Activated T-cell treated with anti-CD3 and anti-CD28 coated beads, Interleukin-2, amount 50 U/mL, for 72 hours (primary cell): ENCODE measurements around the gene PON1. TPM values are rescaled to one million over a fixed set of nuclear protein-coding genes. Genes with fewer than 3 reads are reported as not detected.

Source experiments
- ATAC-seq, 2 donors: fragments of 150-1000 bp; cut with Tn5 transposase; replicated peaks in 1 of 2; 2 replicates each; pipeline ENCODE4 v1.10.0; 2021; ENCODE audit warnings: moderate library complexity in 2 of 2, mild to moderate bottlenecking in 1 of 2
- DNase-seq, 2 donors: peaks; one replicate each; pipeline ENCODE4 v3.0.0; 2021 to 2022; ENCODE audit warnings: mixed read lengths in 1 of 2
- H3K27ac Mint-ChIP-seq: one replicate; pipeline ENCODE4 v1.8.0; 2022; ENCODE audit warnings: mild to moderate bottlenecking, moderate library complexity, mixed read lengths
- H3K27me3 Mint-ChIP-seq: one replicate; pipeline ENCODE4 v1.8.0; 2022; ENCODE audit warnings: low read depth, mixed read lengths
- H3K36me3 Mint-ChIP-seq, 2 donors: one replicate each; pipeline ENCODE4 v1.8.0; 2022; ENCODE audit warnings: mixed read lengths in 2 of 2, mild to moderate bottlenecking in 1 of 2; ENCODE audit not compliant: insufficient read depth in 2 of 2
- H3K4me1 Mint-ChIP-seq: one replicate; pipeline ENCODE4 v1.8.0; 2022; ENCODE audit warnings: low read depth, mixed read lengths
- H3K4me3 Mint-ChIP-seq, 2 donors: one replicate each; pipeline ENCODE4 v1.8.0; 2022; ENCODE audit warnings: mild to moderate bottlenecking in 2 of 2, mixed read lengths in 2 of 2, moderate library complexity in 2 of 2
- H3K9me3 Mint-ChIP-seq, 2 donors: one replicate each; pipeline ENCODE4 v1.8.0; 2022; ENCODE audit warnings: mixed read lengths in 2 of 2
- total RNA-seq, 2 donors: library from RNA; stranded (reverse); gene quantifications; one replicate each; pipeline ENCODE4 v1.2.3, GENCODE V29; 2022

Gene PON1
- total RNA-seq, 2 donors from 2014 or later: 0.65 TPM; not detected in 1

- Mint-ChIP-seq H3K27ac (no peak overlapping the region), H3K4me3 (no peak overlapping the region), H3K27me3 (peaks cover 6% of the 10 kb centered on the region), H3K9me3 (no peaks in the 10 kb centered on the region), H3K36me3 (no peaks in the 10 kb centered on the region), H3K4me1 (peaks cover 9% of the 10 kb centered on the region)
- DNase-seq (no peak), ATAC-seq (no peak)
Observed at GRCh38 chr7:95267754-95268153, 56.6 kb downstream of the PON1 start.

- no peak for DNase-seq
- Mint-ChIP-seq H3K9me3 (no peaks in the 10 kb centered on the region), H3K27ac (no peak overlapping the region), H3K27me3 (peaks cover 6% of the 10 kb centered on the region), H3K4me1 (peaks cover 9% of the 10 kb centered on the region), H3K4me3 (no peak overlapping the region), H3K36me3 (no peaks in the 10 kb centered on the region)
- no peak for ATAC-seq
Observed at GRCh38 chr7:95265634-95266033, 58.7 kb downstream of the PON1 start.

GRCh38 chr7:95264363-95264891, 59.9 kb downstream of the PON1 start:
- Mint-ChIP-seq H3K27ac (no peak overlapping the region), H3K4me1 (peaks cover 4% of the 10 kb centered on the region), H3K4me3 (no peak overlapping the region), H3K9me3 (no peaks in the 10 kb centered on the region), H3K36me3 (no peaks in the 10 kb centered on the region), H3K27me3 (peaks cover 6% of the 10 kb centered on the region)
- no peak for DNase-seq
- no peak for ATAC-seq

- no peaks in the 10 kb centered on the region for H3K9me3 Mint-ChIP-seq
- H3K27ac Mint-ChIP-seq: no peak overlapping the region
Observed at GRCh38 chr7:95263785-95264362, 60.5 kb downstream of the PON1 start.

GRCh38 chr7:95262875-95263274, 61.5 kb downstream of the PON1 start:
- Mint-ChIP-seq H3K4me3 (no peak overlapping the region), H3K36me3 (no peaks in the 10 kb centered on the region), H3K27ac (no peak overlapping the region), H3K27me3 (peaks cover 6% of the 10 kb centered on the region), H3K9me3 (no peaks in the 10 kb centered on the region), H3K4me1 (no peaks in the 10 kb centered on the region)
- ATAC-seq (no peak), DNase-seq (no peak)

More at GRCh38 chr7:95263785-95264362, 60.5 kb downstream of the PON1 start:
- H3K36me3 Mint-ChIP-seq: no peaks in the 10 kb centered on the region
- peaks cover 6% of the 10 kb centered on the region for H3K27me3 Mint-ChIP-seq
- no peak for DNase-seq
- no peak for ATAC-seq
- H3K4me1 Mint-ChIP-seq: no peaks in the 10 kb centered on the region
- no peak overlapping the region for H3K4me3 Mint-ChIP-seq

- Mint-ChIP-seq H3K4me3 (no peak overlapping the region), H3K36me3 (no peaks in the 10 kb centered on the region), H3K27ac (no peak overlapping the region), H3K27me3 (peaks cover 6% of the 10 kb centered on the region), H3K9me3 (no peaks in the 10 kb centered on the region), H3K4me1 (no peaks in the 10 kb centered on the region)
- DNase-seq (no peak), ATAC-seq (no peak)
Observed at GRCh38 chr7:95261895-95262415, 62.4 kb downstream of the PON1 start.

- ATAC-seq (peak; percentile 52 to 93), DNase-seq (no peak)
- Mint-ChIP-seq H3K9me3 (no peaks in the 10 kb centered on the region), H3K27ac (no peak overlapping the region), H3K27me3 (peaks cover 20% of the 10 kb centered on the region), H3K4me3 (no peak overlapping the region), H3K36me3 (no peaks in the 10 kb centered on the region), H3K4me1 (peaks cover 5% of the 10 kb centered on the region)
Observed at GRCh38 chr7:95255691-95256090, 68.6 kb downstream of the PON1 start.

- Mint-ChIP-seq H3K4me3 (no peak overlapping the region), H3K27me3 (peaks cover 20% of the 10 kb centered on the region), H3K36me3 (no peaks in the 10 kb centered on the region), H3K27ac (no peak overlapping the region), H3K9me3 (no peaks in the 10 kb centered on the region), H3K4me1 (peaks cover 5% of the 10 kb centered on the region)
- no peak for DNase-seq
- no peak for ATAC-seq
Observed at GRCh38 chr7:95253986-95254385, 70.3 kb downstream of the PON1 start.

- no peak for ATAC-seq
- peaks cover 22% of the 10 kb centered on the region for H3K27me3 Mint-ChIP-seq
- no peaks in the 10 kb centered on the region for H3K36me3 Mint-ChIP-seq
- H3K9me3 Mint-ChIP-seq: no peaks in the 10 kb centered on the region
- H3K27ac Mint-ChIP-seq: no peak overlapping the region
- DNase-seq: no peak
- H3K4me3 Mint-ChIP-seq: no peak overlapping the region
- peaks cover 5% of the 10 kb centered on the region for H3K4me1 Mint-ChIP-seq
Observed at GRCh38 chr7:95251966-95252365, 72.4 kb downstream of the PON1 start.

GRCh38 chr7:95250571-95250970, 73.8 kb downstream of the PON1 start:
- Mint-ChIP-seq H3K36me3 (no peaks in the 10 kb centered on the region), H3K27me3 (peaks cover 30% of the 10 kb centered on the region), H3K4me1 (peaks cover 4% of the 10 kb centered on the region), H3K9me3 (no peaks in the 10 kb centered on the region), H3K27ac (no peak overlapping the region), H3K4me3 (no peak overlapping the region)
- no peak for ATAC-seq
- no peak for DNase-seq

Other genes with a start within 250 kb of the PON1 start
- under 1 TPM in 1 of 2 donors, not detected in 1; 0.31 TPM for gene PON3, start 71.8 kb upstream of the PON1 start, total RNA-seq
- gene PON2, start 110.5 kb upstream of the PON1 start, total RNA-seq: 1 to 10 TPM; 4.4 to 6.9 TPM
- gene ASB4, start 161.4 kb upstream of the PON1 start, total RNA-seq: not detected